CD8-positive, alpha-beta memory T cell (primary cell): ENCODE measurements around the gene MAGI2. TPM values are rescaled to one million over a fixed set of nuclear protein-coding genes. Genes with fewer than 3 reads are reported as not detected.

ENCODE experiments used
- CTCF ChIA-PET: fragments of 350-600 bp; sonication (Branson Sonifier 250); formaldehyde crosslinking; loops from one replicate; lab custom pipeline; 2021; ENCODE audit warnings: antibody characterized with exemption; lab: Charles Lee
- POLR2A ChIA-PET: fragments of 350-600 bp; sonication (Branson Sonifier 250); formaldehyde crosslinking; loops from one replicate; lab custom pipeline; 2021; ENCODE audit warnings: antibody characterized with exemption; lab: Charles Lee
- DNase-seq, 5 donors: peaks; one replicate each; pipeline versions ENCODE4 v3.0.0 to v3.0.0-alpha.2; 2020 to 2022; ENCODE audit warnings: mixed read lengths in 1 of 5
- H3K27ac ChIP-seq: one replicate; pipeline ENCODE4 v1.7.0; 2013; ENCODE audit warnings: low read depth, mild to moderate bottlenecking, low read length, moderate library complexity
- H3K27me3 ChIP-seq: 2 replicates; pipeline ENCODE4 v1.7.0; 2013; ENCODE audit warnings: low read length, mild to moderate bottlenecking; ENCODE audit not compliant: insufficient read depth, poor library complexity, severe bottlenecking
- H3K36me3 ChIP-seq: 2 replicates; pipeline ENCODE4 v1.7.0; 2013; ENCODE audit warnings: mild to moderate bottlenecking, low read length, moderate library complexity; ENCODE audit not compliant: insufficient read depth
- H3K4me1 ChIP-seq: 2 replicates; pipeline ENCODE4 v1.7.0; 2013; ENCODE audit warnings: mild to moderate bottlenecking, low read length, moderate library complexity; ENCODE audit not compliant: insufficient read depth
- H3K4me3 ChIP-seq: 2 replicates; pipeline ENCODE4 v1.7.0; 2013; ENCODE audit warnings: mild to moderate bottlenecking, low read length
- H3K9me3 ChIP-seq: 2 replicates; pipeline ENCODE4 v1.7.0; 2013; ENCODE audit warnings: mild to moderate bottlenecking, low read length
- H3K27ac Mint-ChIP-seq, 8 donors: one replicate each; pipeline ENCODE4 v1.8.0; 2020 to 2021; ENCODE audit warnings: mixed read lengths in 8 of 8, mild to moderate bottlenecking in 6 of 8, inconsistent platforms in 3 of 8, moderate library complexity in 3 of 8
- H3K27me3 Mint-ChIP-seq, 2 donors: one replicate each; pipeline ENCODE4 v1.8.0; 2020 to 2021; ENCODE audit warnings: mixed read lengths in 2 of 2, mild to moderate bottlenecking in 1 of 2, moderate library complexity in 1 of 2
- H3K36me3 Mint-ChIP-seq, 3 donors: one replicate each; pipeline ENCODE4 v1.8.0; 2020 to 2021; ENCODE audit warnings: mixed read lengths in 3 of 3, inconsistent platforms in 1 of 3, mild to moderate bottlenecking in 1 of 3
- H3K4me1 Mint-ChIP-seq, 3 donors: one replicate each; pipeline ENCODE4 v1.8.0; 2020 to 2021; ENCODE audit warnings: mixed read lengths in 3 of 3, inconsistent platforms in 1 of 3, mild to moderate bottlenecking in 1 of 3
- H3K4me3 Mint-ChIP-seq, 7 donors: one replicate each; pipeline ENCODE4 v1.8.0; 2020 to 2021; ENCODE audit warnings: mixed read lengths in 7 of 7, mild to moderate bottlenecking in 6 of 7, moderate library complexity in 4 of 7, inconsistent platforms in 2 of 7
- H3K9me3 Mint-ChIP-seq, 5 donors: one replicate each; pipeline ENCODE4 v1.8.0; 2020 to 2022; ENCODE audit warnings: mixed read lengths in 5 of 5, mild to moderate bottlenecking in 3 of 5, moderate library complexity in 2 of 5, inconsistent platforms in 1 of 5
- polyA plus RNA-seq: library from polyadenylated mRNA; unstranded; fragments of 300-500 nt; fragmentation: Illumina TruSeq; gene quantifications from one replicate; pipeline ENCODE4 v1.2.3, GENCODE V29; 2021
- total RNA-seq, 2 experiments: library from RNA; stranded (reverse); gene quantifications; one replicate each; pipeline ENCODE4 v1.2.3, GENCODE V29; 2021

Gene MAGI2
- total and polyA plus RNA-seq, 3 experiments from 2014 or later, result 0.26 to 0.33 TPM; not detected in 1

GRCh38 chr7:78022165-78022564 is 1431.3 kb downstream of the MAGI2 start:
- Mint-ChIP-seq H3K27ac (no peak overlapping the region), H3K4me3 (peak overlapping the region in 1 of 7 donors; percentile 67), H3K36me3 (peaks cover 0 to 4% (median 0%) of the 10 kb centered on the region in 3 donors), H3K9me3 (no peaks in the 10 kb centered on the region), H3K27me3 (peaks cover 4 to 23% of the 10 kb centered on the region in 2 donors), H3K4me1 (peaks cover 10 to 23% (median 19%) of the 10 kb centered on the region in 3 donors)
- H3K4me1 ChIP-seq, result peaks cover 6% of the 10 kb centered on the region
- H3K9me3 ChIP-seq, result no peaks in the 10 kb centered on the region
- no peak overlapping the region for H3K27ac ChIP-seq
- H3K36me3 ChIP-seq, result no peaks in the 10 kb centered on the region
- no peak overlapping the region for H3K4me3 ChIP-seq
- ChIA-PET CTCF (interaction anchor here (4.9 kb wide), 1 partner anchor 20 kb away, joined by 51 read pairs; no protein-coding TSS in a partner anchor), POLR2A (no interaction called here)
- no peaks in the 10 kb centered on the region for H3K27me3 ChIP-seq
- no peak for DNase-seq

- H3K36me3 ChIP-seq, result no peaks in the 10 kb centered on the region
- Mint-ChIP-seq H3K4me1 (peaks cover 10 to 23% (median 19%) of the 10 kb centered on the region in 3 donors), H3K27ac (peak overlapping the region in 1 of 8 donors; percentile 80), H3K9me3 (no peaks in the 10 kb centered on the region), H3K4me3 (peak overlapping the region in 6 of 7 donors; percentile 67 to 93 (median 82)), H3K36me3 (peaks cover 0 to 4% (median 0%) of the 10 kb centered on the region in 3 donors), H3K27me3 (peaks cover 4 to 18% of the 10 kb centered on the region in 2 donors)
- CTCF ChIA-PET, result interaction anchor here (1.1 to 4.9 kb wide), 4 partner anchors 11 to 341 kb away, joined by 3 to 51 read pairs (median 15); no protein-coding TSS in a partner anchor
- no peaks in the 10 kb centered on the region for H3K27me3 ChIP-seq
- POLR2A ChIA-PET, result interaction anchor here (0.6 to 1.6 kb wide), 3 partner anchors 19 to 1794 kb away, joined by 3 to 4 read pairs (median 3); partner anchors contain the start of gene RSBN1L
- H3K4me1 ChIP-seq, result peaks cover 6% of the 10 kb centered on the region
- no peak for DNase-seq
- no peak overlapping the region for H3K4me3 ChIP-seq
- H3K27ac ChIP-seq, result no peak overlapping the region
- no peaks in the 10 kb centered on the region for H3K9me3 ChIP-seq
These were observed 1432.6 kb downstream of the MAGI2 start for GRCh38 chr7:78020874-78021249.

GRCh38 chr7:78020136-78020873 is 1433.2 kb downstream of the MAGI2 start:
- H3K4me3 ChIP-seq, result peak overlapping the region; percentile 23
- Mint-ChIP-seq H3K27ac (peak overlapping the region in 7 of 8 donors; percentile 51 to 88 (median 80)), H3K9me3 (no peaks in the 10 kb centered on the region), H3K4me1 (peaks cover 10 to 23% (median 19%) of the 10 kb centered on the region in 3 donors), H3K27me3 (peaks cover 4 to 18% of the 10 kb centered on the region in 2 donors), H3K4me3 (peak overlapping the region; percentile 67 to 93 (median 83)), H3K36me3 (peaks cover 0 to 4% (median 0%) of the 10 kb centered on the region in 3 donors)
- H3K27ac ChIP-seq, result peak overlapping the region; percentile 26
- H3K9me3 ChIP-seq, result no peaks in the 10 kb centered on the region
- peaks cover 6% of the 10 kb centered on the region for H3K4me1 ChIP-seq
- DNase-seq, result peak in 3 of 5 donors; percentile 13 to 52 (median 33)
- CTCF ChIA-PET, result interaction anchor here (1.1 to 4.9 kb wide), 5 partner anchors 11 to 341 kb away, joined by 3 to 51 read pairs (median 15); no protein-coding TSS in a partner anchor
- POLR2A ChIA-PET, result interaction anchor here (0.6 to 1.6 kb wide), 4 partner anchors 20 to 1794 kb away, joined by 3 to 4 read pairs (median 4); partner anchors contain the start of genes PHTF2, RSBN1L and TMEM60
- no peaks in the 10 kb centered on the region for H3K27me3 ChIP-seq
- H3K36me3 ChIP-seq, result no peaks in the 10 kb centered on the region

- H3K4me3 ChIP-seq, result peak overlapping the region; percentile 43
- H3K9me3 ChIP-seq, result no peaks in the 10 kb centered on the region
- peaks cover 4 to 18% of the 10 kb centered on the region in 2 donors for H3K27me3 Mint-ChIP-seq
- DNase-seq, result peak; percentile 19 to 70 (median 42)
- peaks cover 10 to 23% (median 19%) of the 10 kb centered on the region in 3 donors for H3K4me1 Mint-ChIP-seq
- H3K4me1 ChIP-seq, result peaks cover 6% of the 10 kb centered on the region
- ChIA-PET POLR2A (interaction anchor here (1.0 to 1.6 kb wide), 3 partner anchors 21 to 324 kb away, joined by 3 to 4 read pairs (median 4); partner anchors contain the start of genes PHTF2 and TMEM60), CTCF (interaction anchor here (1.1 to 4.9 kb wide), 6 partner anchors 9 to 340 kb away, joined by 3 to 51 read pairs (median 10); no protein-coding TSS in a partner anchor)
- no peaks in the 10 kb centered on the region for H3K27me3 ChIP-seq
- peak overlapping the region; percentile 67 to 96 (median 89) for H3K4me3 Mint-ChIP-seq
- H3K36me3 ChIP-seq, result no peaks in the 10 kb centered on the region
- peaks cover 0 to 4% (median 0%) of the 10 kb centered on the region in 3 donors for H3K36me3 Mint-ChIP-seq
- H3K9me3 Mint-ChIP-seq, result no peaks in the 10 kb centered on the region
- no peak overlapping the region for H3K27ac ChIP-seq
- peak overlapping the region in 6 of 8 donors; percentile 57 to 88 (median 79) for H3K27ac Mint-ChIP-seq
These were observed 1433.9 kb downstream of the MAGI2 start for GRCh38 chr7:78019447-78020135.

GRCh38 chr7:78018641-78019446 is 1434.6 kb downstream of the MAGI2 start:
- ChIA-PET CTCF (interaction anchor here (1.4 to 4.9 kb wide), 6 partner anchors 9 to 39 kb away, joined by 3 to 51 read pairs (median 10); no protein-coding TSS in a partner anchor), POLR2A (interaction anchor here (1.0 to 1.5 kb wide), 2 partner anchors 221 to 323 kb away, joined by 3 to 4 read pairs; partner anchors contain the start of genes PHTF2 and TMEM60)
- Mint-ChIP-seq H3K36me3 (peaks cover 0 to 4% (median 0%) of the 10 kb centered on the region in 3 donors), H3K27ac (peak overlapping the region in 3 of 8 donors; percentile 43 to 79 (median 67)), H3K9me3 (no peaks in the 10 kb centered on the region), H3K4me3 (peak overlapping the region; percentile 82 to 91 (median 86)), H3K27me3 (peaks cover 4 to 21% of the 10 kb centered on the region in 2 donors), H3K4me1 (peaks cover 10 to 23% (median 19%) of the 10 kb centered on the region in 3 donors)
- no peak overlapping the region for H3K4me3 ChIP-seq
- DNase-seq, result no peak
- no peak overlapping the region for H3K27ac ChIP-seq
- peaks cover 6% of the 10 kb centered on the region for H3K4me1 ChIP-seq
- no peaks in the 10 kb centered on the region for H3K9me3 ChIP-seq
- no peaks in the 10 kb centered on the region for H3K27me3 ChIP-seq
- H3K36me3 ChIP-seq, result no peaks in the 10 kb centered on the region

- H3K27ac Mint-ChIP-seq, result peak overlapping the region in 1 of 8 donors; percentile 63
- peaks cover 10 to 23% (median 19%) of the 10 kb centered on the region in 3 donors for H3K4me1 Mint-ChIP-seq
- H3K27me3 ChIP-seq, result no peaks in the 10 kb centered on the region
- H3K4me3 Mint-ChIP-seq, result peak overlapping the region; percentile 30 to 83 (median 40)
- no peak for DNase-seq
- POLR2A ChIA-PET, result no interaction called here
- peaks cover 6% of the 10 kb centered on the region for H3K4me1 ChIP-seq
- H3K27ac ChIP-seq, result no peak overlapping the region
- CTCF ChIA-PET, result interaction anchor here (1.0 to 4.9 kb wide), 4 partner anchors 23 to 321 kb away, joined by 3 to 51 read pairs (median 4); partner anchors contain the start of gene RSBN1L
- no peaks in the 10 kb centered on the region for H3K36me3 ChIP-seq
- no peaks in the 10 kb centered on the region for H3K9me3 Mint-ChIP-seq
- H3K27me3 Mint-ChIP-seq, result peaks cover 7 to 23% of the 10 kb centered on the region in 2 donors
- no peaks in the 10 kb centered on the region for H3K9me3 ChIP-seq
- peaks cover 0 to 4% (median 0%) of the 10 kb centered on the region in 3 donors for H3K36me3 Mint-ChIP-seq
- H3K4me3 ChIP-seq, result no peak overlapping the region
These were observed 1435.8 kb downstream of the MAGI2 start for GRCh38 chr7:78017591-78018100.
